Measurements from ENCODE around the gene COPS3.
A peak's percentile ranks its signal among the peaks of the same experiment; 100 is the strongest.
"Not testable (repeated sequence)": the region's sequence is repeated elsewhere in the genome, so short reads cannot be mapped to it uniquely, and the experiment has no call there.

Gene COPS3

DNA sequence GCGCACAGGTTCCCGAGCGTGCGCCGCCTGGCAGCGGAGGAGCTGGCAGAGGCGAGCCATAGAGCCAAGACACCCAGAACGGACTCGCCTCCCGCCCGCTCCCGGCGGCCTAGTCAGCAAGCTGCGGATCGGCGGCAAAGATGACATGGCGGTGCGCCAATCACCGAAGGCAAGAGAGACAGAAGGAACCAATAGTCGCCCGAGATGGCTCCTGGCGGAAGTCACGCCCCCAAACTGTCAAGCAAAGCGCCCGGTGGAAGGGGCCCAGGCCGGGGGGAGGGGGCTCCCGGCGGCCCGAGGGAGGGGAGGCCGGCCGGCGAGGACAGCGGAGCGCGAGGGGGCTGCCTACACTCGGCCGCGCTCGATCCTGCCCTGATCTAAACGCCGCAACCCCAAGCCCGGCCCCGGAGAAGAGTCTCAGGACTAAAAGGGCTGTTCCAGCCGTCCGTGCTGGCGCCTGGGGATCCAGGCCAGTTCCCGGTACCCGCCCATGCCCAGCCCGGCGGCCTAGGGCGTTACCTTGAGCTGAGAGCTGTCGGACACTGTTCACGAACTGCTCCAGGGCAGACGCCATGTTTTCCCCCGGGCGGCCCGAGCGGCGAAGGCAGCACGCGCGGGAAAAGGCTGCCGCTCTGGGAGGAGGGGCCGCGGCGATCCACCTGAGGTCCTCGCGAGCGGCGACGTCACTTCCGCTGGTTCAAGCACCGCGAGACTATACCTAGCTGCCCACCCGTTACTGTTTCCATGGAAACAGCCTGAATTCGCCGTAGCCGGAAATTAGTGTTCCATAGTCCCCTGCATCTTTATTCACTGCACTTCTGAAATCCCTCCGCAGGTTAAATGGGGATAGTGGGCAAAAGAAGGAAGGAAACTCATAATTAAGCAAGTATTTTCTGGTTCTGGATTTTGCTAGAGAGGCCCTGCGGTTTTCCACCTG lies at the start of gene COPS3:
Gene COPS3 (minus strand): TSS at position 634 of the 937 bp plus-strand sequence. CDS start 60 bp downstream, at position 574.
- peak; percentile 97 for DNase-seq

DNA sequence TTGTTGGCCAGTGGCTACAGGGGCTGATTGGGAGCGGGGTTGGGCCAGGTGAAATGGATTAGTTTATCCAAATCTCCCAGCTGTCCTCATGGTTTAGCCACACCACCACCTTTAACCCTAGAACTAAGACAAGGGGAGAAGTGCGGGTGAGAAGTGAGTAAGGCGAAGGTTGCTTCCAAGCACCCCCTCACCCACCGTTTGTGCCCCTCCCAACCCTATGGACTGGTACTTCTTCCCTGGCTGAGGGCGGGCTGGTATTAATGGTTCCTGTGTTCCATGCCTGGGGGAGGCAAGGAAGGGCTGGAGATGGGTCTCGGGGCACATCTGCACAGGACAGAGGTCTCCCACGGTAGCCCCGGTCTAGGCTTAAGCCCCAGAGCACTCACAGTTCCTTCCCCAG lies 47.2 kb upstream of the COPS3 start:
- no peak for DNase-seq

DNA sequence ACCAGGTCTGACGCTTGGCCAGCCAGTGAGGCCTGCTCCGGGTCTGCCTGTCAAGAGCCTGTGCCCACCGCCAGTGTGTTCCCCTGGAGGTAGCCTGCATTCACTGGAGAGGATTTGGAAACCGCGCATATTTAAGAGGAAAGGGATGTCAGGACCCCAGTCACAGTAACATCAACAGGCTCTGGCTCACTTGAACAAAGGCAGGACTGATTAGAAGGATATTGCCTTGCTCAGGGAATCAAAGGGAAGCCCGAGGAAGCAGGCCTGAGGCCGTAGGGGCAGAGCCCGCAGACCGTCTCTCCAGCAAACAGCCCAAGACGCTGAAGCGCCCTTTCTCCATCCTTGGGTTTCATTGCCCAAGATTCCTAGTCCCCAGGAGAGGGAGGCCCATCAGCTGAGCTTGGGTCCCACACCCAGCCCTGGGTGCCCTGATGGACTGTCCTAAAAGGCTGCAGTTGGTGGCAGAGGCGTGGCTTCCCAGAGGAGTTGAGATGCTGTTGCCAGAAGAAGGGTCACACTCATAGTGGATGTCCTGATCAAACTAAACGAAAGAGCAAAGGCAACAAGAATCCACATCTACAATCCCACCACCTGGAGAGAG lies 45.3 kb upstream of the COPS3 start:
- DNase-seq = no peak

DNA sequence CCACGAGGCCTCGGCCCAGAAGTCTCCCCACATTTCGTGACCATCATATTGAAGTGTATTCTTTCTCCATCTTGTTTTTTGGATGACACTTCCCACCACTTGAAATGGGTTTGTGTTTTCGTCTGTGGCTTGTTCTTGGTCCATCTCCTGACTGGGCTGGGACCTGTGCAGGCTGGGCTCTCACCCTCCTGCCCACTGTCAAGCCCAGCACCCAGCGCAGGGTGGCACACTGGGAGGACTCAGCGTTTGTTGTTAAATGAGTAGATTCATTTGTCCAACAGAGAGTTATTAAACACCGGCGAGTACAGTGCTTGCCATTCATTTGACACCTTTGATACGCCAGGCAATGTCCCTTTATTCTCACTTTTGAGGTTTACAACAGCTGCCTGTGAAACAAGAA lies 44.8 kb upstream of the COPS3 start:
- no peak for DNase-seq

DNA sequence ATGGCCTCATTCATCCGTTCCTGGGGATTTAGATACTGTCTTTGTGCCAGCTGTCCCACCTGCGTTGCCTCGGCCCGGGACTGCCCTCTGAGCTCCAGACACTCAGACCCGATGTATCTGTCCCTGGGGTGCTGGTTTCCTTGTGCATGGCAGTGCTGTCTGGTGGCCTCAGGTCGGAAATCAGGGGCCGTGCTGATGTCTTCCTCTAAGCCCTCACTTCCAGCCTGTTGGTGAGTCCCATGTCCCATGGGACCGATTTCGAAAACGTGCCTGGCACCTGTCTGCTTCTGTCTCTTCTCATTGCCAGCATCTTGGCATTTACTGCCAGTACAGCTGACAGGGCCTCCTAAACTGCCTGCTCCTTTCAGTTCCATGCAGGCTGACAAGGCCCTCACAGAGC lies 44.2 kb upstream of the COPS3 start:
- no peak for DNase-seq

DNA sequence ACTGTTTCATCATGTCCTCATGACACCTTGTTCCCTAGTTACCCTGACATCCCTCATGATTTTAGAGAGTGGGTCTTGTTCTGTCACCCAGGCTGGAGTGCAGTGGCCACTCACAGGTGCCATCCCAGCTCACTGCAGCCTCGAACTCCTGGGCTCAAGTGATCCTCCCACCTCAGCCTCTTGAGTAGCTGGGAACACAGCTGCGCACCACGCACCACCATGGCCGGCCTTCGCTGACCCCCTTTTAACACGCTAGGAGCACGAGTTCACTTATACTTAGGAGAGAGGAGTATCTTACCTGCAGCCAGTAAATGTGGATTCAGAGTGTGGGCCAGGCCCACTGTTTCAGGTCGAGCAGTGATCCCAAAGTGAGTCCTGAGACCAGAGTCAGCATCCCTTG lies 43.6 kb upstream of the COPS3 start:
- no peak for DNase-seq

DNA sequence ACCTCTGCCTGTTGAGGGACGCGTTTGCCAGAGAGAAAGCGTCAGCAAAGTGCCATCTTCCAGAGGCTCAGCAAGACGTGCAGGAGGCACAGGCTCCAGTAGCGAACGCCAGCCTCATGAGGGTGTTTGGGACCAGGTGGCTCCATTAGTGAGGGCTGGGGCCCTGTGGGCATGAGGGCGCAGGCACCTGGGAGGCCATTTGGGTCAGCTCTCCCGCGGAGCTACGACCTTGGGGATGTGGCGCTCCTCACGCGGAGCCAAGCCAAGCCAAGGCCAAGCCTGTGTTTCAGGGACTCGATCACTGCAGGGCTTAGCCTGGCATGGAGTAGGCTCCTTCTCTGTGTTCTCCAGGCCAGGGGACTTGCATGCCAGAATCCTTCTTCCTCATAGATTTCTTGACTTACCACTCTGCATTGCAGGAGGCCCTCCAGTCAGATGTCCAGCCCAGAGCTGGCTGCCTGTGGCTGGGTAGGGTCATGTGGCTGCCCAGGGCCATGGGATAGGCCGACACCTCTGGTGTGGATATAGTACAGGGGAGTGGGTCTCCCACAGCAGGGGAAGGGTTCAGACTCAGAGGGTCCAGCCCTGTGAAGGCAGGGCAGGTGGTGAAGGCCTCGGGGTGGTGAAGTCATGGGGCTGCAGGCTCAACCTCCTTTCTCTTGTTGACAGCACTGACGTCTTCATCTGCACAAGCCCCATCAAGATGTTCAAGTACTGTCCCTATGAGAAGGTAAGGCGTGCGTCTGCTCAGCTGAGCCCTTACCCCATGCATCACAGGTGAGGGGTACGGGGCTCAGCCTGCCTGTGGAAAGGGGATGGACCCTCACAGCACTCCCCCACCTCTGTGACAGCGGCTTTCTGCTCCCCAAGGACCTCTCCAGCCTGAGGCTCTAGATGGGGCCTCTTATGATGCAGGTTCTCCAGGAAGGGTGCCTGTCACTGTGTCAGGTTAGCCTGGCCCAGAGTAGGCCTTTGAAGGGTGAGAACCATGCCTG lies 41.8 kb upstream of the COPS3 start:
- DNase-seq = no peak

DNA sequence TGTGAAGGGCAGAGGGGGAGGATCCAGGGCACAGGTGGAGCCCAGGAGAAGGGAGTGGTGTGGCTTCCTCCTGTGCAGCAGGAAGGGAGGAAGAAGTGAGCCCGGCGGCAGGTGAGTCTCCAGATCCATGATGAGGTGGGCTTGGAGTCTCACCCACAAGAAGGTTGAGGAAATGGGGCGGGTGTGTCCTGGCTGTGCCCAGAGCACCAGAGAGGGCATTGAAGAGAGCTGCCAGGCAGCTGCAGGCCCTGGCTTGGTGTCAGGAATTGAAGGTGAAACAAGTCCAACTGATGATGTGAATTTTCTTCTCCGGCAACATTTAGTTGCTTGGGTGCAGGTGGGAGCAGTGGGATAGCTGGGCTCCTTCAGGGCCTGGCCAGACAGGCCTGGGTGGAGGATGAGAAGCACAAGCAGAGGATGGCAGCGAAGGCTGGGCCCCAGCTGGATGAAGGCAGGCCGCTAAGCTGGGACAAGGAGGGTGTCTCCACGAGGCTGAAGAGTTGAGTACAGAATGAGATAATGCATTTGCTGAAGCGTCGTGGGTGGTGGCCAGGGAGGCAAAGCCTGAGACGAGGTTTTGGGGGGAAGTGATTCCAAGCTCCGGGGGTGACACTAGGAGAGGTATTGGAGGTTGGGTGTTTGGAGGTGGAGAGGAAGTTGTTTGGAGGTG lies 40.4 kb upstream of the COPS3 start:
- no peak for DNase-seq

DNA sequence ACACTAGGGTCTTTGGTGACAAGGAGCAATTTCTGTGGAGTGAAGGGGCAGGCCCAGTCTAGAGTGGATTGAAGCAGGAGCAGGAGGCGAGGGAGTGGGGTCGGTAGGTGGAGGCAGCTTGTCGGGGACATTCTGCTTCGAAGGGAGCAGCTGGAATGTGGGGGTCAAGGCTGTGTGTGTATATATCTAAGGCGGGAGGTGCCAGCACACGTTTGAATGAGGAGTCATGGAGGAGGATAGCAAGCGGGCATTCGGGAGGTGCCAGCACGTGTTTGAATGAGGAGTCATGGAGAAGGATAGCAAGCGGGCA lies 39.8 kb upstream of the COPS3 start:
- DNase-seq = no peak

DNA sequence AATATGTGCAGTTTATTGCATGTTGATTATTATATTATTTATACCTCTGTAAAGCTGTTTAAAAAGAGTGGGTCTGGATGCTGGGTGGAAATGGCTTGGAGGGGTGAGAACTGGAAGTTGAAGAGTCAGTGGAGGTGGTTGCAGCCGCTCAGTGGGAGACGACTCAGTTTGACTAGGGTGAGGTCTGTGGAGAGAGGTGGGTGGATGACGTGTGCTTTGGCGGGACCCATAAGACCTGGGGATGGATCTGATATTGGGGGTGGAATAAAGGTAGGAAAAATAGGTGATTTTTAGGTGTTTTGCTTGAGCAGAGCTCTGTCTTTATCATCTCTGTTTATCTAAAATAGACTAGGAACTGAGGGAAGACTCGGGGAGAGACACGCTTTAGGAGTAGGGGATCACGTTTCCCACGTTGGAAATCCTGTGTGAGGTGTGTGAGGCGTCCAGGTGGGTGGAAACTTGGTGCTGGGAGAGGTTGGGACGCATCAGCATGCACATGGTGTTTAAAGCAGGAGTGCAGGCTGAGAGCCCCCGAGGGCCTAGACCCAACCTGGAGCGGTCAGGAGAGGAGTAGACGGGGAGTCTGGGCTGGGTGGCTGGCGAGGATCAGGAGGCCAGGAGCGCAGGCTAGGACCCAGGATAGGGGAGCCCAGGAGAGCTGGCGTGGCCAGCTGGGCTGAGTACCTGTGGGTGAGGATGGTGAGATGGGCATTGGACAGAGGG lies 39.3 kb upstream of the COPS3 start:
- no peak for DNase-seq

DNA sequence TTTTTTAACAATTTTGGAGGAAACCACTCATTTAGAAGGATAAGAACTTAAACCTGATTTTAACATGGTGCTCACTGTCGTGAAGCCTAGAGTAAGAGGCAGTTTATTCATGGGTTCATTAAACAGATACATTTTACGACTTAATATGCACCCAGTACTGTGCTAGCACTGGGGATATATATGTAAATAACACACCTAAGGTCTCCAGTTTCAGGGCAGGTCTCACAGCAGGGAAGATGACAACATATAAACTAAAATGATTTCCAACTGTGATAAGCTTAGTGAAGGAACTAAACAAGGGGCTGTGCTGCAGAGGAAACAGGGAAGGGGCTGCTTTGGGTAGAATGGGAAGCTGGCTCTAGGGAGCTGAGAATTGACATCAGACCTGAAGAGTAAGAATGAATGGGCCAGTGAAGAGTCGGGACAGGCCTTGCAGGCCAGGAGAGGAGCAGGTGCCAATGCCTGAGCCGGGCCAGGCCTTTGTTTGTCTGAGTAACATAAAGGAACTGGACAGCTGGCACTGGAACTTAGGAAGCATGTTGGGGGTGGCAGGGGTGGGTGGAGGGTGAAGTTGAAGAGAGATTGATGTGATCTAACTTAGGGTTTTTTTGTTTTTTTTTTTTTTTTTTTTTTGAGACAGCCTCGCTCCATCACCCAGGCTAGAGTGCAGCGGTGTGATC lies 34.2 kb upstream of the COPS3 start:
- DNase-seq = no peak

DNA sequence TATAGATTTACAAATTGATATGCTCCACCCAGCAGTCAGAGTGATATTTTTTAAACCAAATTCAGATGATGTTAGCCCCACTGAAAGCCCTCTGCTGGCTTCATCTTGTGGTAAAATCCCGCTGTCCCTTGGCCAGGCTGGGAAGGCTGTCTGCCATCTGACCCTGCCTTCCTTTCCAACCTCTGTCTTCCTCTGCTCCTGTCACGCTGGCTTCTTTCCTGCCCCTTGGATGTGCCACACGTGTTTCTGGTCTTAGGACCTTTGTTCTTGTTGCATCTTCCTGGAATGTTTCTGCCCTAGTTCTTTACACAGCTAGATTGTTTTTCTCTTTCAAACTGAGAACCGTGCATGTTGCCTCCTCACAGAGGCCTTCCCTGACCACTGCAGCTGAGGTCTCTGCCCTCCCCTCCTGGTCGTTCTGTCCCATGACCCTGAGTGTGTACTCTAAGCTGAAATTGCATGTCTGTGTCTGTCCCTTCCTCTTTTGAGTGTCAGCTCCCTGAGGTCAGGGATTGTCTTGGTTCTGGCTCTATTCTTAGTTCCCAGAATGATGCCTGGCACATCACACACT lies 33.5 kb upstream of the COPS3 start:
- no peak for DNase-seq

DNA sequence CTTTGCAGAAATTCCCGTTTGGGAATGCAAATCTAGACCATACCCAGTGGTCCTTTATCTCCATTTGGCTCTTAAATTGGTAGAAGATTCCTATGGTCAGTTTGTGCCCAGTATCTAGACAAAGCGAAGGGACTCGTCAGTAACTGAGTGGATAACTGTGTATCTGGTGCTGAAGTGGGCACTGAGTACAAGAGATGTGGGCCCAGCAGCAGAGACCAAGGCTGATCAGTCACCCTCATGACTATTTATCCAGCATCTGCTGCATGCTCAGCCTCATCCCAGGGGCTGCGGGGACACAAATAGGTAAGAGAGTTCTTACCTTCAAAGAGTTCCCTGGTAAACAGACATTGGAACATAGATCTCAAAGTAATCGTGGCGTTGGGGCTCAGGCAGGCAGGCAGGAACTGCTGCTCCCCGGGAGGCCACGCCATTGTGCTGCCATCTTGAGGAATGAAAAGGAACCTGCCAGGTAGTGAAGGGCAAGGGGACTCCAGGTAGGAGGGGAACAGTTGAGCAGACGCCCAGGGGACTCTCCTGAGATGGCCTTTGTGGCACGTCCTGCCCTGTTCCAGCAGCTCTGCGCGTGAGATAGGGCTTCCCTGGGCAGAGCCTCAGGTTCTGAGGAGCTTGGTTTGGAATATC lies 32.4 kb upstream of the COPS3 start:
- DNase-seq = peak; percentile 82

DNA sequence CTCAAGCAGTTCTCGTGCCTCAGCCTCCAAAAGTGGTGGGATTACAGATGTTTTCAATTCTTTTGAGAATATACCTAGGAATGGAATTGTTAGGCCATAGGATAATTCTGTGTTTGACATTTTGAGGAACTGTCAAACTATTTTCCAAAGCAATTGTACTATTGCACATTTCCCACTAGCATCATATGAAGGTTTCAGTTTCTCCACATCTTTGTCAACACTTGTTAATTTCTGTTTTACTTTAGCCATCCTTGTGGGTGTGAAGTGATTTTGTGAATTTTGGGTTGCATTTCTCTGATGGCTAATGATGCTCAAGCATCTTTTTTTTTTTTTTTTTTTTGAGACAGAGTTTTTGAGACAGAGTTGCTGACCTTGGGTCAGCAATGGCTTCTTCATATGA lies 28.3 kb upstream of the COPS3 start:
- DNase-seq = no peak

DNA sequence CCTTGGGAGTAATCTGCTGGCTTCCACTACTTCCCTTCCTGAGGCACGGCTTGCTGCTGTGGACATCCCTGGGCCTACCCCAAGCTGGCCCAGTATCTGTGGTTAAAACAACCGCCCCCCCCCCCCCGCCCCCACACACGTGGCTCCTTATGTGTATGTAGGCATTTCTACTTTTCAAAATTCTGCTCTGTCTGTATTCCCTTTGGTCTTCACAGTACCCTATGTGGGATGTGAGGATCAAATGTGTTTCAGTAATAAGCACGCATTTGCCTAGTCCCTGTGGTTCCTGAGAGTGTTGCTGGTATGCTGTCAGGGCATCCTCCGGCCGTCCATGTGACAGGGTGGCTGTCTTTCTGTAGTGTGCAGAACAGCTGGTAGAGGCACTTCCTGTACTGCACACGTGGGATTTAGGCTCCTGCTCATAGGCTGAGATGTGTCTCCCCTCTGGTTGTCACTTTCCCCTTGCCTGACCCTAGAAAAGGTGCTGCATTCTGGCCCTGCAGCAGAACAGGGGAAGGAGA lies 24.3 kb upstream of the COPS3 start:
- peak; percentile 76 for DNase-seq

DNA sequence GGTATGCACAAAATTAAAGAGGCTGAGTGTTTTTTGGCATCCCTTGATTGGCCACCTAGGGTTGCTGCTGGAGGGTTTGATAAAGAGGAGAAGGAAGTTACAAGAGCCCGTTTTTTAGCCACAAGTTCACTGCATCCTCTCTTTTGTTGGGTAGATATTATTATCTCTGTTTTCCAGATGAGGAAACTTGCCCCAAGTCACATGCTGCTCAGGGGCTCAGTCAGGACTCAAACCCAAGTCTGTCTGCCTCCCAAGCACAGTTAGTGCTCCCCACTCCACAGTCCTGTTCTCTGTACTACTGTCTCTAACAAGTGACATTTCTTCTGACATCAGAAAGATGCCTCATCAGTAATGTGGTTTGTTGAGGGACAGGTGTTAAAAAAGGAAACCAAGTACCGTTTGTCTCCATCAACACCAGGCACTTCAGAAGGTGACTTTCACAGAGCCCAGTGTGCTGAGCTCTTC lies 23.5 kb upstream of the COPS3 start:
- peak; percentile 65 for DNase-seq

DNA sequence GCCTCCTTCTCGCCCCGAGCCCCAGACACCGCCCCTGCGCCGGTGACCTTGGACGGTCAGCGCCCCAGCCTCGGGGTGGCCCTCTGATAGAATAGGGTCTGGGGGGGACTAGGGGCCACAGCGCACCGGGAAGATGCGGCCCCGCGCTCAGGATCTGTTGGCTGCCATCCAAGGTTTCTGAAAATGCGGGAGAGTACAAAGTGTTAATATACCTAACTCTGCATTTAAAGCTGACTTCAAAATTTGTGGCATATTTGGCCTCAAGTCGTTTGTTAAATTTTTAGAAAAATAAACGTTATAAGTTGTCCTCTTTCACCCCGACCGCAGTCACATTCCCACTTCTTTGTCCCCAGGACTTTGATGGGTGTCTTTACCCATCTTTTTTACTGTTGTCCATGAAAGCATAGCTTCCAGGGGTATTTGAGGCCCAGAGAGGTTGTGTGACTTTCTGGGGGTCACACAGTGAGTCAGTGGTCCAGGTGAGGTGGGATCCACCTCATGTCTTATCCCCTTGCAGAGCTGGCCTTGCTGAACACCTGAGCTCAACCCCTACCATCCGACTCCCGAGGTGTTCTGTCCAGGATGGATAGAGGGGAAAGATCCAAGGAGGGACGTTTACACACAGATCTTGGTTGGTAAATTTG lies 22.9 kb upstream of the COPS3 start:
- DNase-seq = no peak

DNA sequence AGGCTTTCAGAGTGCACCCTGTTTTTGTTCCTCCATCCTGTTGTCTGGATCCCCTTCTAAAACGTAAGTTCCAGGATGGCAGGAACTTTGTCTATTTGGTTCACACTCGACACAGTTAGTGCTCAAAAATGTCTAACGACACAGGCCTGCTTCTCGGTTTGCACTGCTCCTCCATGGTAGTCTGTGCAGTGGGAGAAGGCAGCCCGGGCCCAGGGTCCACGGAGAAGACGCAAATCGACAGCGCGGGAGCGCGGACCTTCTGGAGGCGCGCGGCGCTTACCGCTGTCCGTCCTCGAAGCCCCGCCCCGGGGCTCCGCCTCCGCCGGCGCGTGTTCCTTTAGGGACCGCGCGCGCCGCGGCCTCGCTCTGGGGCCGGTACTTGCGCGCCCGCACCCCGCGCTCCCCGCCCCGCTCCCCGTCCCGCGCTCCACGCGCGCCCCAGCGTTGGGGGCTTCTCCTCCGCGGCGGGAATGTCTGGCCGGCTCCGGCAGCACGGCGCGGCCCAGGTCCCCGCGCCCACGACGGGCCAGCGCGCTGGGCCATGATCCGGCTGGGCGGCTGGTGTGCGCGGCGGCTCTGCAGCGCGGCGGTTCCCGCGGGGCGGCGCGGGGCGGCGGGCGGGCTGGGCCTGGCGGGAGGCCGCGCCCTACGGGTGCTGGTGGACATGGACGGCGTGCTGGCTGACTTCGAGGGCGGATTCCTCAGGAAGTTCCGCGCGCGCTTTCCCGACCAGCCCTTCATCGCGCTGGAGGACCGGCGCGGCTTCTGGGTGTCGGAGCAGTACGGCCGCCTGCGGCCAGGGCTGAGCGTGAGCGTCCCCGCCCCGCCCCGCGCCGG lies 22.2 kb upstream of the COPS3 start, which contains the start of gene NT5M:
Gene NT5M (plus strand): TSS at position 364 of the 837 bp plus-strand sequence. CDS start 178 bp downstream, at position 542.
- peak; percentile 68 for DNase-seq

DNA sequence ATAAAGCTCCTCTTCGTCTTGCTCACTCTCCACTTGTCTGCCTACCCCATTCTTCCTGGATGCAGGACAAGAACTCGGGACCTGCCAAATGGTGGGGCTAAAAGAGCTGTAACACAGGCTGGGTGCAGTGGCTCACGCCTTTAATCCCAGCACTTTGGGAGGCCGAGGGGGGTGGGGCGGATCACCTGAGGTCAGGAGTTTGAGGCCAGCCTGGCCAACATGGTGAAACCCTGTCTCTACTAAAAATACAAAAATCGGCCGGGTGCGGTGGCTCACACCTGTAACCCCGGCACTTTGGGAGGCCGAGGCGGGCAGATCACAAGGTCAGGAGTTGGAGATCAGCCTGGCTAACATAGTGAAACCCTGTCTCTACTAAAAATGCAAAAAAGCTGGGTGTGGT lies 20.6 kb upstream of the COPS3 start:
- DNase-seq = not testable (repeated sequence)
